Measurements from ENCODE around the gene LRCH4. TPM values are rescaled to one million over a fixed set of nuclear protein-coding genes. Genes with fewer than 3 reads are reported as not detected.

The LRCH4 gene
- total and polyA plus RNA-seq, 9 of the 15 experiments (the other 6 are each of a cell fraction or from before 2014, with no cell fraction given): 0.06 to 63.3 (median 15.0) TPM

GRCh38 chr7:100623951-100624824 lies 38.3 kb upstream of the LRCH4 start (continued):
- TF ChIP-seq, protein P1, sequence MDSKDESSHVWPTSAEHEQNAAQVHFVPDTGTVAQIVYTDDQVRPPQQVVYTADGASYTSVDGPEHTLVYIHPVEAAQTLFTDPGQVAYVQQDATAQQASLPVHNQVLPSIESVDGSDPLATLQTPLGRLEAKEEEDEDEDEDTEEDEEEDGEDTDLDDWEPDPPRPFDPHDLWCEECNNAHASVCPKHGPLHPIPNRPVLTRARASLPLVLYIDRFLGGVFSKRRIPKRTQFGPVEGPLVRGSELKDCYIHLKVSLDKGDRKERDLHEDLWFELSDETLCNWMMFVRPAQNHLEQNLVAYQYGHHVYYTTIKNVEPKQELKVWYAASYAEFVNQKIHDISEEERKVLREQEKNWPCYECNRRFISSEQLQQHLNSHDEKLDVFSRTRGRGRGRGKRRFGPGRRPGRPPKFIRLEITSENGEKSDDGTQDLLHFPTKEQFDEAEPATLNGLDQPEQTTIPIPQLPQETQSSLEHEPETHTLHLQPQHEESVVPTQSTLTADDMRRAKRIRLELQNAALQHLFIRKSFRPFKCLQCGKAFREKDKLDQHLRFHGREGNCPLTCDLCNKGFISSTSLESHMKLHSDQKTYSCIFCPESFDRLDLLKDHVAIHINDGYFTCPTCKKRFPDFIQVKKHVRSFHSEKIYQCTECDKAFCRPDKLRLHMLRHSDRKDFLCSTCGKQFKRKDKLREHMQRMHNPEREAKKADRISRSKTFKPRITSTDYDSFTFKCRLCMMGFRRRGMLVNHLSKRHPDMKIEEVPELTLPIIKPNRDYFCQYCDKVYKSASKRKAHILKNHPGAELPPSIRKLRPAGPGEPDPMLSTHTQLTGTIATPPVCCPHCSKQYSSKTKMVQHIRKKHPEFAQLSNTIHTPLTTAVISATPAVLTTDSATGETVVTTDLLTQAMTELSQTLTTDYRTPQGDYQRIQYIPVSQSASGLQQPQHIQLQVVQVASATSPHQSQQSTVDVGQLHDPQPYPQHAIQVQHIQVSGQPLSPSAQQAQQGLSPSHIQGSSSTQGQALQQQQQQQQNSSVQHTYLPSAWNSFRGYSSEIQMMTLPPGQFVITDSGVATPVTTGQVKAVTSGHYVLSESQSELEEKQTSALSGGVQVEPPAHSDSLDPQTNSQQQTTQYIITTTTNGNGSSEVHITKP (IDR thresholded peaks at IDR 0.05; ENCODE audit: partially characterized antibody): peak; percentile 57
- TF ChIP-seq GTF2A2 (tag; IDR thresholded peaks at IDR 0.05) (no peak), CCNT2 (IDR thresholded peaks at IDR 0.05; ENCODE audit: borderline replicate concordance, extremely low read depth, insufficient read length, low read depth, low read length) (no peak), TCF15 (CRISPR knock-in tag; IDR thresholded peaks at IDR 0.05) (no peak), XRCC5 (IDR thresholded peaks at IDR 0.05; ENCODE audit: low read depth, low read length) (no peak), ZNF174 (CRISPR knock-in tag; IDR thresholded peaks at IDR 0.05) (no peak), ZSCAN29 (IDR thresholded peaks at IDR 0.05) (no peak), GATA2 (CRISPR knock-in tag; IDR thresholded peaks at IDR 0.05) (no peak), TCF7L2 (IDR thresholded peaks at IDR 0.05; ENCODE audit: low read depth, low read length) (no peak), ZNF121 (CRISPR knock-in tag; conservative IDR thresholded peaks at IDR 0.05) (peak; percentile 88), GABPA (tag; conservative IDR thresholded peaks at IDR 0.05; ENCODE audit: low read depth) (no peak), RFX1 (IDR thresholded peaks at IDR 0.05) (no peak), PHTF2 (CRISPR knock-in tag; IDR thresholded peaks at IDR 0.05) (no peak), MNT (conservative IDR thresholded peaks at IDR 0.05) (0 out of 4 replicates have a peak, but pooled peaks of 1 of the 2 experiments have one; percentile 42), FOXM1 (IDR thresholded peaks at IDR 0.05; ENCODE audit: low read depth) (no peak), FOXM1 (CRISPR knock-in tag; IDR thresholded peaks at IDR 0.05; ENCODE audit: low read depth) (no peak), E2F3 (CRISPR knock-in tag; IDR thresholded peaks at IDR 0.05) (no peak), TSC22D4 (tag; IDR thresholded peaks at IDR 0.05) (no peak), KDM4B (IDR thresholded peaks at IDR 0.05; ENCODE audit: borderline replicate concordance in 2 of 2, low read depth in 1 of 2) (no peak), HDAC1 (IDR thresholded peaks at IDR 0.05) (no peak), HNRNPL (IDR thresholded peaks at IDR 0.05; ENCODE audit: low read depth, low read length) (no peak), MXI1 (IDR thresholded peaks at IDR 0.05; ENCODE audit: low read depth, low read length) (no peak), ZNF707 (CRISPR knock-in tag; conservative IDR thresholded peaks at IDR 0.05) (no peak), ZFPM2 (CRISPR knock-in tag; IDR thresholded peaks at IDR 0.05) (no peak)

All from K562 (cell line).